ENCODE data around the gene HDAC4. TPM values are rescaled to one million over a fixed set of nuclear protein-coding genes. Genes with fewer than 3 reads are reported as not detected.
A peak's percentile ranks its signal among the peaks of the same experiment; 100 is the strongest.

The HDAC4 gene
- total RNA-seq, 8 experiments from 2014 or later: 12.2 to 55.7 (median 18.1) TPM

GRCh38 chr2:239382384-239382880, 18.4 kb downstream of the HDAC4 start:
- peak overlapping the region; percentile 34 to 71 for H3K27ac ChIP-seq
- no peak overlapping the region for H3K4me3 ChIP-seq
- H3K4me1 ChIP-seq (replicated peaks in 1 of 2): peaks cover 36 to 39% of the 10 kb centered on the region in 2 donors
- ATAC-seq (replicated peaks in 6 of 8): peak in 1 of 8 experiments; percentile 23
- 35 to 100% (median 63%) methylated on average over 1 to 5 of the region's 6 CpGs; no CpG with 5 or more reads in 4 of the 10 experiments for WGBS, 10 experiments
- in situ Hi-C loops (cut with MboI; ENCODE audit: low pct_unique_long_range_greater_than_20kb in 2 of 9, low sequenced_read_pairs in 9 of 9, unreplicated experiment in 9 of 9): no loop called here

- ATAC-seq (replicated peaks in 6 of 8): peak; percentile 13 to 85 (median 76)
- Histone ChIP-seq H3K4me3 (no peak overlapping the region), H3K4me1 (replicated peaks in 1 of 2) (peaks cover 36 to 39% of the 10 kb centered on the region in 2 donors), H3K27ac (peak overlapping the region; percentile 64 to 71)
- 17 to 82% (median 40%) methylated on average over 1 to 4 of the region's 7 CpGs; no CpG with 5 or more reads in 2 of the 10 experiments for WGBS, 10 experiments
- in situ Hi-C loops (cut with MboI; ENCODE audit: low pct_unique_long_range_greater_than_20kb in 2 of 9, low sequenced_read_pairs in 9 of 9, unreplicated experiment in 9 of 9): no loop called here
Observed at GRCh38 chr2:239381709-239382134, 19.1 kb downstream of the HDAC4 start.

- peak; percentile 48 to 96 (median 64) for ATAC-seq (replicated peaks in 6 of 8)
- in situ Hi-C loops (cut with MboI; ENCODE audit: low pct_unique_long_range_greater_than_20kb in 2 of 9, low sequenced_read_pairs in 9 of 9, unreplicated experiment in 9 of 9): no loop called here
- H3K4me1 ChIP-seq (replicated peaks in 1 of 2): peaks cover 36 to 39% of the 10 kb centered on the region in 2 donors
Observed at GRCh38 chr2:239380831-239381708, 19.8 kb downstream of the HDAC4 start.

GRCh38 chr2:239379641-239380170, 21.1 kb downstream of the HDAC4 start:
- no peak for ATAC-seq (replicated peaks in 6 of 8)
- in situ Hi-C loops (cut with MboI; ENCODE audit: low pct_unique_long_range_greater_than_20kb in 2 of 9, low sequenced_read_pairs in 9 of 9, unreplicated experiment in 9 of 9): no loop called here
- no peak overlapping the region for H3K27ac ChIP-seq
- H3K4me3 ChIP-seq: no peak overlapping the region
- H3K4me1 ChIP-seq (replicated peaks in 1 of 2): peaks cover 34 to 36% of the 10 kb centered on the region in 2 donors
- WGBS, 10 experiments: 60 to 100% (median 80%) methylated on average over 1 of the region's 19 CpGs; no CpG with 5 or more reads in 7 of the 10 experiments

More at GRCh38 chr2:239380831-239381708, 19.8 kb downstream of the HDAC4 start:
- Histone ChIP-seq H3K27ac (peak overlapping the region; percentile 64 to 71), H3K4me3 (peak overlapping the region in 1 of 5 donors; percentile 5)
- WGBS, 10 experiments: 9 to 83% (median 39%) methylated on average over 3 to 23 of the region's 30 CpGs

- in situ Hi-C loops (cut with MboI; ENCODE audit: low pct_unique_long_range_greater_than_20kb in 2 of 9, low sequenced_read_pairs in 9 of 9, unreplicated experiment in 9 of 9): no loop called here
- WGBS, 10 experiments: 65 to 100% (median 95%) methylated on average over 2 to 3 of the region's 20 CpGs; no CpG with 5 or more reads in 6 of the 10 experiments
- no peak for ATAC-seq (replicated peaks in 6 of 8)
Observed at GRCh38 chr2:239378918-239379640, 21.7 kb downstream of the HDAC4 start.

GRCh38 chr2:239378021-239378917, 22.6 kb downstream of the HDAC4 start:
- 90 to 100% (median 97%) methylated on average over 1 to 12 of the region's 36 CpGs; no CpG with 5 or more reads in 3 of the 10 experiments for WGBS, 10 experiments

More at GRCh38 chr2:239378918-239379640, 21.7 kb downstream of the HDAC4 start:
- H3K27ac ChIP-seq: no peak overlapping the region
- peaks cover 34 to 36% of the 10 kb centered on the region in 2 donors for H3K4me1 ChIP-seq (replicated peaks in 1 of 2)
- no peak overlapping the region for H3K4me3 ChIP-seq

GRCh38 chr2:239377591-239377990, 23.2 kb downstream of the HDAC4 start:
- WGBS, 10 experiments: 88 to 100% (median 100%) methylated on average over 2 of the region's 10 CpGs; no CpG with 5 or more reads in 7 of the 10 experiments
- no peak for ATAC-seq (replicated peaks in 6 of 8)
- H3K4me1 ChIP-seq (replicated peaks in 1 of 2): peaks cover 25 to 28% of the 10 kb centered on the region in 2 donors
- in situ Hi-C loops (cut with MboI; ENCODE audit: low pct_unique_long_range_greater_than_20kb in 2 of 9, low sequenced_read_pairs in 9 of 9, unreplicated experiment in 9 of 9): no loop called here
- H3K27ac ChIP-seq: no peak overlapping the region
- H3K4me3 ChIP-seq: no peak overlapping the region

More at GRCh38 chr2:239378021-239378917, 22.6 kb downstream of the HDAC4 start:
- no peak overlapping the region for H3K27ac ChIP-seq
- in situ Hi-C loops (cut with MboI; ENCODE audit: low pct_unique_long_range_greater_than_20kb in 2 of 9, low sequenced_read_pairs in 9 of 9, unreplicated experiment in 9 of 9): no loop called here
- ATAC-seq (replicated peaks in 6 of 8): no peak
- H3K4me3 ChIP-seq: no peak overlapping the region
- H3K4me1 ChIP-seq (replicated peaks in 1 of 2): peaks cover 32 to 35% of the 10 kb centered on the region in 2 donors

- in situ Hi-C loops (cut with MboI; ENCODE audit: low pct_unique_long_range_greater_than_20kb in 2 of 9, low sequenced_read_pairs in 9 of 9, unreplicated experiment in 9 of 9): no loop called here
Observed at GRCh38 chr2:239376942-239377531, 23.8 kb downstream of the HDAC4 start.

GRCh38 chr2:239376351-239376750, 24.5 kb downstream of the HDAC4 start:
- no peak overlapping the region for H3K27ac ChIP-seq
- no peak overlapping the region for H3K4me3 ChIP-seq
- H3K4me1 ChIP-seq (replicated peaks in 1 of 2): peaks cover 13 to 16% of the 10 kb centered on the region in 2 donors
- ATAC-seq (replicated peaks in 6 of 8): no peak
- in situ Hi-C loops (cut with MboI; ENCODE audit: low pct_unique_long_range_greater_than_20kb in 2 of 9, low sequenced_read_pairs in 9 of 9, unreplicated experiment in 9 of 9): no loop called here
- 50 to 93% (median 72%) methylated on average over 1 to 7 of the region's 13 CpGs; no CpG with 5 or more reads in 6 of the 10 experiments for WGBS, 10 experiments

More at GRCh38 chr2:239376942-239377531, 23.8 kb downstream of the HDAC4 start:
- no peak for ATAC-seq (replicated peaks in 6 of 8)
- WGBS, 10 experiments: 80 to 96% (median 94%) methylated on average over 1 to 7 of the region's 21 CpGs; no CpG with 5 or more reads in 6 of the 10 experiments
- peaks cover 20 to 23% of the 10 kb centered on the region in 2 donors for H3K4me1 ChIP-seq (replicated peaks in 1 of 2)
- no peak overlapping the region for H3K4me3 ChIP-seq
- no peak overlapping the region for H3K27ac ChIP-seq

GRCh38 chr2:239375278-239376061, 25.4 kb downstream of the HDAC4 start:
- no peak overlapping the region for H3K4me3 ChIP-seq
- in situ Hi-C loops (cut with MboI; ENCODE audit: low pct_unique_long_range_greater_than_20kb in 2 of 9, low sequenced_read_pairs in 9 of 9, unreplicated experiment in 9 of 9): no loop called here
- peaks cover 6 to 7% of the 10 kb centered on the region in 2 donors for H3K4me1 ChIP-seq (replicated peaks in 1 of 2)
- 96 to 100% methylated on average over 2 to 5 of the region's 31 CpGs; no CpG with 5 or more reads in 8 of the 10 experiments for WGBS, 10 experiments
- ATAC-seq (replicated peaks in 6 of 8): peak in 6 of 8 experiments; percentile 25 to 56 (median 30)
- no peak overlapping the region for H3K27ac ChIP-seq

GRCh38 chr2:239374896-239375277, 25.9 kb downstream of the HDAC4 start:
- Histone ChIP-seq H3K4me1 (replicated peaks in 1 of 2) (peaks cover 2 to 3% of the 10 kb centered on the region in 2 donors), H3K27ac (no peak overlapping the region), H3K4me3 (no peak overlapping the region)
- in situ Hi-C loops (cut with MboI; ENCODE audit: low pct_unique_long_range_greater_than_20kb in 2 of 9, low sequenced_read_pairs in 9 of 9, unreplicated experiment in 9 of 9): no loop called here
- 76 to 100% (median 98%) methylated on average over 3 to 6 of the region's 13 CpGs; no CpG with 5 or more reads in 4 of the 10 experiments for WGBS, 10 experiments
- ATAC-seq (replicated peaks in 6 of 8): no peak

Data from motor neuron (in vitro differentiated cells).